DND-41 (cell line): ENCODE results near the gene SLC6A19.

Experiments
- CTCF ChIP-seq: IDR thresholded peaks from 2 replicates; pipeline ENCODE4 v1.5.1; 2012; ENCODE audit warnings: borderline replicate concordance, low read length, moderate library complexity, mild to moderate bottlenecking; ENCODE audit not compliant: poor library complexity, severe bottlenecking; ENCODE audit errors: extremely low read depth
- EZH2 ChIP-seq: IDR thresholded peaks from 3 replicates; pipeline ENCODE4 v1.6.1; 2012; ENCODE audit warnings: borderline replicate concordance, low read depth, mild to moderate bottlenecking, moderate library complexity, low read length, inconsistent platforms; ENCODE audit not compliant: severe bottlenecking

- TF ChIP-seq CTCF, result no peak
- TF ChIP-seq EZH2, result no peak
Measured at GRCh38 chr5:1195439-1195838, 6.0 kb upstream of the SLC6A19 start.
